GM23248 (cell line): ENCODE results near the gene FRY.

Experiments used
- EZH2 ChIP-seq: fragments of 200-600 bp; sonication (generic); IDR thresholded peaks from 2 replicates; pipeline ENCODE4 v1.6.1; 2018; ENCODE audit warnings: antibody characterized with exemption, mild to moderate bottlenecking; ENCODE audit not compliant: insufficient read depth, poor library complexity, severe bottlenecking
- EZH2phosphoT487 ChIP-seq: fragments of 200-600 bp; sonication (generic); IDR thresholded peaks from 2 replicates; pipeline ENCODE4 v1.6.1; 2018; ENCODE audit warnings: antibody characterized with exemption, moderate library complexity, mild to moderate bottlenecking, low read depth; ENCODE audit not compliant: insufficient read depth

DNA sequence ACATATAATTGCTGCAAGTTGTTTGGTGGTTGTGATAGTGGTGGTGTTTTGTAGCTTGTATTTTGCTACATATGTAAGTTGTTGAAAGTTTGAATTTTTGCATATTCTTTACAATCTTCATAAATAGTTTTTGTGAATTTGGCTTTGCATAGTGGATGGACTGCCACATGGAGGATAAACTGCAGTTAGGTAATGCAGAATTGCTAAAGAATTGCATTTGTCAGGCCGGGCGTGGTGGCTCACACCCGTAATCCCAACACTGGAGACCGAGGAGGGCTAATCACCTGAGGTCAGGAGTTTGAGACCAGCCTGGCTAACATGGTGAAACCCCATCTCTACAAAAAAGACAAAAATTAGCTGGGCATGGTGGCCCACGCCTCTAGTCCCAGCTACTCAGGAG lies 171.6 kb downstream of the FRY start:
- no peak for TF ChIP-seq EZH2
- TF ChIP-seq EZH2phosphoT487, result no peak
